GM12878 (cell line): ENCODE measurements around the gene CLDN34. TPM values are rescaled to one million over a fixed set of nuclear protein-coding genes. Genes with fewer than 3 reads are reported as not detected.

Experiments
- ATAC-seq: fragments of 200-7000 bp; cut with Tn5 transposase; 3 replicates; pipeline ENCODE4 v1.9.1; 2020; ENCODE audit warnings: mild to moderate bottlenecking, moderate library complexity
- BruUV-seq: library from RNA; stranded (reverse); fragments of 400-500 nt; replicated peaks from 2 replicates; lab custom pipeline; 2021; lab: Mats Ljungman, UMichigan
- CTCF ChIA-PET: fragments of 300-600 bp; sonication (Branson Sonifier 250); formaldehyde crosslinking; extraction: SDS; loops from one replicate; lab custom pipeline; 2021; ENCODE audit warnings: inconsistent platforms; lab: Yijun Ruan, JAX
- POLR2A ChIA-PET: fragments of 350-600 bp; formaldehyde crosslinking; extraction: SDS; loops from one replicate; lab custom pipeline; 2021; ENCODE audit warnings: inconsistent platforms; lab: Charles Lee
- RAD21 ChIA-PET: fragments of 300-600 bp; sonication (Branson Sonifier 250); formaldehyde crosslinking; loops from one replicate; lab custom pipeline; 2023; ENCODE audit warnings: antibody characterized with exemption; ENCODE audit not compliant: unreplicated experiment; lab: Charles Lee
- SMC1A ChIA-PET: fragments of 300-600 bp; sonication (Branson Sonifier 250); formaldehyde crosslinking; loops from one replicate; lab custom pipeline; 2023; ENCODE audit not compliant: unreplicated experiment, uncharacterized antibody; lab: Charles Lee
- DNase-seq: peaks from one replicate; pipeline ENCODE4 v3.0.0-alpha.2; 2011; ENCODE audit warnings: low read depth, low spot score
- FAIRE-seq: peaks from 3 replicates; lab custom pipeline; 2011; peaks lifted over from hg19 to GRCh38; lab: Jason Lieb, UNC
- H2AFZ ChIP-seq: 2 replicates; pipeline ENCODE4 v1.6.0; 2011; ENCODE audit warnings: low read depth, low read length, control low read depth; ENCODE audit not compliant: control insufficient read depth
- H3K27ac ChIP-seq: 2 replicates; pipeline ENCODE4 v1.5.1; 2011; ENCODE audit warnings: control low read depth; ENCODE audit not compliant: control insufficient read depth, insufficient read depth
- H3K27me3 ChIP-seq, 2 experiments: replicated peaks in 1 of 2; 2 replicates each; pipeline versions ENCODE4 v1.6.0 to v1.6.1; 2011; ENCODE audit warnings: low read length in 1 of 2; ENCODE audit not compliant: control insufficient read depth in 2 of 2, insufficient read depth in 2 of 2
- H3K36me3 ChIP-seq, 2 experiments: 2 replicates each; pipeline ENCODE4 v1.5.1; 2011; ENCODE audit warnings: low read length in 1 of 2; ENCODE audit not compliant: control insufficient read depth in 2 of 2, insufficient read depth in 2 of 2
- H3K4me1 ChIP-seq: 2 replicates; pipeline ENCODE4 v1.6.1; 2011; ENCODE audit warnings: mild to moderate bottlenecking, low read length, moderate library complexity, mixed read lengths; ENCODE audit not compliant: control insufficient read depth, insufficient read depth
- H3K4me2 ChIP-seq: 2 replicates; pipeline ENCODE4 v1.6.0; 2011; ENCODE audit warnings: control low read depth; ENCODE audit not compliant: control insufficient read depth, insufficient read depth
- H3K4me3 ChIP-seq: fragments of 200-600 bp; sonication (generic); 2 replicates; pipeline ENCODE4 v1.5.1; 2016
- H3K79me2 ChIP-seq: 2 replicates; pipeline ENCODE4 v1.6.0; 2011; ENCODE audit warnings: low read length; ENCODE audit not compliant: control insufficient read depth, insufficient read depth
- H3K9ac ChIP-seq: 2 replicates; pipeline ENCODE4 v1.8.0; 2011; ENCODE audit warnings: low read length, control low read depth, mixed read lengths; ENCODE audit not compliant: control insufficient read depth, insufficient read depth
- H3K9me3 ChIP-seq: replicated peaks from 3 replicates; pipeline ENCODE4 v1.5.1; 2011; ENCODE audit warnings: mild to moderate bottlenecking, low read length; ENCODE audit not compliant: control insufficient read depth, insufficient read depth
- H4K20me1 ChIP-seq: 2 replicates; pipeline ENCODE4 v1.6.0; 2011; ENCODE audit not compliant: control insufficient read depth, insufficient read depth
- BMI1 ChIP-seq: fragments of 450-650 bp; IDR thresholded peaks from 2 replicates; pipeline ENCODE4 v1.6.1; 2016; ENCODE audit warnings: mild to moderate bottlenecking, moderate library complexity, borderline replicate concordance
- CREM ChIP-seq: IDR thresholded peaks from 2 replicates; pipeline ENCODE4 v1.6.1; 2014; ENCODE audit warnings: antibody characterized with exemption, low read depth
- GATAD2B ChIP-seq: fragments of 450-650 bp; conservative IDR thresholded peaks from 2 replicates; pipeline ENCODE4 v1.6.1; 2017; ENCODE audit warnings: low read depth, mild to moderate bottlenecking, moderate library complexity
- HDGF ChIP-seq: fragments of 450-650 bp; IDR thresholded peaks from 2 replicates; pipeline ENCODE4 v1.6.1; 2016; ENCODE audit warnings: antibody characterized with exemption
- MEF2A ChIP-seq: IDR thresholded peaks from 2 replicates; pipeline ENCODE4 v1.6.1; 2011; ENCODE audit warnings: low read depth, mild to moderate bottlenecking, low read length, moderate library complexity; ENCODE audit not compliant: insufficient read depth
- MTA3 ChIP-seq: IDR thresholded peaks from 2 replicates; pipeline ENCODE4 v1.6.1; 2012; ENCODE audit warnings: low read length, inconsistent platforms, borderline replicate concordance
- MYB ChIP-seq: fragments of 150-350 bp; IDR thresholded peaks from 2 replicates; pipeline ENCODE4 v1.6.1; 2014; ENCODE audit warnings: mild to moderate bottlenecking, low read depth, low read length, borderline replicate concordance
- NFYA ChIP-seq: IDR thresholded peaks from 2 replicates; pipeline ENCODE4 v1.6.1; 2011; ENCODE audit warnings: low read depth, mild to moderate bottlenecking, low read length, improper control_type of control experiment, borderline replicate concordance
- NR2F1 ChIP-seq: fragments of 450-650 bp; conservative IDR thresholded peaks from 2 replicates; pipeline ENCODE4 v1.6.1; 2017; ENCODE audit warnings: mild to moderate bottlenecking
- POU2F2 ChIP-seq: IDR thresholded peaks from 3 replicates; pipeline ENCODE4 v1.6.1; 2011; ENCODE audit warnings: low read depth, mild to moderate bottlenecking, low read length, borderline replicate concordance
- PRDM15 ChIP-seq: fragments of 450-650 bp; formaldehyde crosslinking; IDR thresholded peaks from 2 replicates; pipeline ENCODE4 v1.4.0; 2020; ENCODE audit warnings: mild to moderate bottlenecking, moderate library complexity
- SMARCA5 ChIP-seq: fragments of 450-650 bp; IDR thresholded peaks from 2 replicates; pipeline ENCODE4 v1.6.1; 2017; ENCODE audit warnings: mild to moderate bottlenecking
- SREBF2 ChIP-seq: IDR thresholded peaks from 2 replicates; pipeline ENCODE4 v1.6.1; 2012; ENCODE audit warnings: mild to moderate bottlenecking, low read length
- USF1 ChIP-seq: IDR thresholded peaks from 2 replicates; pipeline ENCODE4 v1.6.1; 2011; ENCODE audit warnings: borderline replicate concordance, low read depth, mild to moderate bottlenecking, moderate library complexity, mixed read lengths, low read length; ENCODE audit not compliant: insufficient read depth; ENCODE audit errors: extremely low read length
- ZSCAN29 ChIP-seq: fragments of 450-650 bp; IDR thresholded peaks from 2 replicates; pipeline ENCODE4 v1.6.1; 2017; ENCODE audit warnings: mild to moderate bottlenecking, moderate library complexity
- WGBS: methylation state at CpG from one replicate; pipeline ENCODE4 v1.1.6; 2016; ENCODE audit warnings: low lambda C conversion rate; ENCODE audit not compliant: insufficient replicate concordance, insufficient coverage; ENCODE audit errors: missing lambda C conversion rate; 5-methylcytosine and 5-hydroxymethylcytosine counted together
- in situ Hi-C: fragments of 300-500 bp; cut with MboI; formaldehyde crosslinking; loops from 9 replicates; pipeline ENCODE4 v1.14.3; 2018; ENCODE audit warnings: mixed read lengths
- intact Hi-C: fragments of 100-400 bp; cut with micrococcal nuclease; formaldehyde crosslinking; loops from one replicate; pipeline ENCODE4 v1.14.2; 2022; ENCODE audit not compliant: unreplicated experiment
- polyA plus RNA-seq, 11 experiments: library from polyadenylated mRNA; depleted of rRNA in 4 of 11; unstranded in 6 of 11; stranded (reverse) in 5 of 11; fragments of >200 nt; fragmentation: Nextera tagmentation in 4 of 11; fragmentation: Illumina TruSeq in 1 of 11; extraction: Ambion mirVana in 4 of 11; extraction: Trizol in 1 of 11; gene quantifications; 1 replicate in 1 of 11; 2 replicates in 10 of 11; pipeline versions ENCODE4 v1.2.1 to v1.2.3, GENCODE V29; 2011 to 2016; ENCODE audit warnings: inconsistent platforms in 2 of 11, missing spikeins in 2 of 11, low read depth in 1 of 11
- total RNA-seq, 4 experiments: library from RNA; depleted of rRNA in 3 of 4; stranded (reverse); fragments of >200 nt in 3 of 4; fragmentation: Illumina TruSeq in 1 of 4; extraction: Trizol in 1 of 4; gene quantifications; 2 replicates each; pipeline versions ENCODE4 v1.2.1 to v1.2.3, GENCODE V29; 2013 to 2021

The CLDN34 gene
- total and polyA plus RNA-seq, 10 of the 15 experiments (the other 5 are each of a cell fraction or from before 2014, with no cell fraction given): not detected

- WGBS: 50% methylated on average over 7 of the region's 7 CpGs
- no peaks in the 10 kb centered on the region for H4K20me1 ChIP-seq
- TF ChIP-seq USF1: no peak
- TF ChIP-seq SMARCA5: no peak
- no peak for TF ChIP-seq BMI1
- TF ChIP-seq HDGF: no peak
- no peak for TF ChIP-seq NR2F1
- no peak for TF ChIP-seq MTA3
- TF ChIP-seq SREBF2: no peak
- TF ChIP-seq, all 136 proteins: peak for 0
- DNase-seq (no peak), FAIRE-seq (no peak), ATAC-seq (no peak)
- no TSS peak for BruUV-seq
- in situ Hi-C loops: no loop called here
- RAD21 ChIA-PET: no interaction called here
- Histone ChIP-seq H3K4me1 (peaks cover 3% of the 10 kb centered on the region; the same call in 1 of the 2 replicates), H3K4me3 (no peak overlapping the region), H2AFZ (no peak overlapping the region), H3K27me3 (no peaks in the 10 kb centered on the region), H3K9ac (no peak overlapping the region), H3K79me2 (no peaks in the 10 kb centered on the region), H3K9me3 (no peaks in the 10 kb centered on the region; the same call in 1 of the 3 replicates), H3K27ac (no peak overlapping the region), H3K36me3 (no peaks in the 10 kb centered on the region), H3K4me2 (no peak overlapping the region)
- CTCF ChIA-PET: no interaction called here
- POLR2A ChIA-PET: no interaction called here
- SMC1A ChIA-PET: no interaction called here
- intact Hi-C loops: no loop called here
These were observed 28.6 kb upstream of the CLDN34 start for GRCh38 chrX:9938516-9938915.

- ChIA-PET SMC1A (interaction anchor here (0.5 to 1.3 kb wide), 2 partner anchors 52 to 1459 kb away, joined by 3 read pairs; no protein-coding TSS in a partner anchor), POLR2A (no interaction called here), RAD21 (interaction anchor here (1.7 kb wide), 1 partner anchor 41 kb away, joined by 6 read pairs; no protein-coding TSS in a partner anchor), CTCF (no interaction called here)
- no peaks in the 10 kb centered on the region for H4K20me1 ChIP-seq
- no peak overlapping the region for H2AFZ ChIP-seq
- ATAC-seq (no peak), DNase-seq (no peak), FAIRE-seq (no peak)
- BruUV-seq: no TSS peak
- peaks cover 3% of the 10 kb centered on the region; the same call in 1 of the 2 replicates for H3K4me1 ChIP-seq
- no peaks in the 10 kb centered on the region for H3K79me2 ChIP-seq
- H3K9ac ChIP-seq: no peak overlapping the region
- H3K36me3 ChIP-seq: no peaks in the 10 kb centered on the region
- H3K27me3 ChIP-seq: no peaks in the 10 kb centered on the region
- no peak overlapping the region for H3K4me3 ChIP-seq
- no peaks in the 10 kb centered on the region; the same call in 1 of the 3 replicates for H3K9me3 ChIP-seq
- no peak overlapping the region for H3K4me2 ChIP-seq
- H3K27ac ChIP-seq: no peak overlapping the region
- in situ Hi-C loops: no loop called here
- intact Hi-C loops: loop anchor here (5.0 to 10.0 kb wide), 2 partner anchors 47 to 196 kb away; no protein-coding TSS in a partner anchor
- WGBS: 68% methylated on average over 14 of the region's 14 CpGs
- TF ChIP-seq NFYA: no peak
- TF ChIP-seq ZSCAN29: no peak
- no peak for TF ChIP-seq MYB
- TF ChIP-seq MEF2A: no peak
- TF ChIP-seq GATAD2B: no peak
- TF ChIP-seq CREM: no peak
- TF ChIP-seq POU2F2: no peak
- TF ChIP-seq PRDM15 (CRISPR knock-in tag): no peak
These were observed 26.7 kb upstream of the CLDN34 start for GRCh38 chrX:9940421-9940820.
